A549 (cell line): Measurements from ENCODE around the gene PSMC3IP. TPM values are rescaled to one million over a fixed set of nuclear protein-coding genes. Genes with fewer than 3 reads are reported as not detected.

ENCODE experiments used
- ATAC-seq, 2 experiments: fragments of 200-7000 bp in 1 of 2; fragments of >200 bp in 1 of 2; cut with Nextera tagmentation in 1 of 2; cut with Tn5 transposase in 1 of 2; 3 replicates each; pipeline versions ENCODE4 v1.8.0 to v1.9.1; 2018 to 2020; ENCODE audit warnings: mild to moderate bottlenecking in 1 of 2, moderate library complexity in 1 of 2
- CTCF ChIA-PET: fragments of 300-600 bp; sonication (Branson Sonifier 250); formaldehyde crosslinking; extraction: SDS; loops from one replicate; lab custom pipeline; 2021; ENCODE audit warnings: antibody characterized with exemption, inconsistent platforms; lab: Yijun Ruan, JAX
- POLR2A ChIA-PET: fragments of 350-600 bp; formaldehyde crosslinking; extraction: SDS; loops from one replicate; lab custom pipeline; 2021; ENCODE audit warnings: antibody characterized with exemption, inconsistent platforms; lab: Yijun Ruan, JAX
- DNase-seq, 2 experiments: peaks; one replicate each; pipeline versions ENCODE4 v3.0.0 to v3.0.0-alpha.2; 2011 to 2016; ENCODE audit warnings: low read depth in 1 of 2, low spot score in 1 of 2
- FAIRE-seq: peaks from 2 replicates; lab custom pipeline; 2011; peaks lifted over from hg19 to GRCh38; lab: Jason Lieb, UNC
- H3K27ac ChIP-seq, 2 experiments: fragments of >200 bp; sonication (Bioruptor Twin); formaldehyde crosslinking; 3 replicates each; pipeline ENCODE4 v1.5.1; 2016 to 2017
- H3K4me1 ChIP-seq: fragments of >200 bp; sonication (Bioruptor Twin); formaldehyde crosslinking; 3 replicates; pipeline ENCODE4 v1.6.1; 2016
- H3K4me2 ChIP-seq: fragments of >200 bp; sonication (Bioruptor Twin); formaldehyde crosslinking; 3 replicates; pipeline ENCODE4 v1.6.1; 2016
- H3K4me3 ChIP-seq: fragments of >200 bp; sonication (Bioruptor Twin); formaldehyde crosslinking; 3 replicates; pipeline ENCODE4 v1.5.1; 2016
- H3K9me3 ChIP-seq: fragments of >200 bp; sonication (Bioruptor Twin); formaldehyde crosslinking; 3 replicates; pipeline ENCODE4 v1.6.1; 2016
- CBX2 ChIP-seq: fragments of 200-600 bp; sonication (generic); IDR thresholded peaks from 2 replicates; pipeline ENCODE4 v1.6.1; 2016; ENCODE audit warnings: low read depth, mild to moderate bottlenecking, borderline replicate concordance
- CEBPB ChIP-seq, 2 experiments: fragments of >200 bp in 1 of 2; sonication (Bioruptor Twin) in 1 of 2; formaldehyde crosslinking in 1 of 2; IDR thresholded peaks; 2 replicates each; pipeline ENCODE4 v1.6.1; 2012 to 2016
- CHD4 ChIP-seq: fragments of 200-600 bp; sonication (generic); IDR thresholded peaks from 2 replicates; pipeline ENCODE4 v1.6.1; 2016; ENCODE audit warnings: antibody characterized with exemption, mild to moderate bottlenecking, borderline replicate concordance
- EHMT2 ChIP-seq: fragments of 200-600 bp; sonication (generic); IDR thresholded peaks from 2 replicates; pipeline ENCODE4 v1.6.1; 2016; ENCODE audit warnings: antibody characterized with exemption, low read depth, mild to moderate bottlenecking, moderate library complexity
- ELK1 ChIP-seq: fragments of 150-350 bp; IDR thresholded peaks from 2 replicates; pipeline ENCODE4 v1.6.1; 2014; ENCODE audit warnings: low read depth, mild to moderate bottlenecking, low read length
- ESRRA ChIP-seq: fragments of 150-350 bp; IDR thresholded peaks from 2 replicates; pipeline ENCODE4 v1.6.1; 2014; ENCODE audit warnings: mild to moderate bottlenecking, low read length, borderline replicate concordance
- FOSB ChIP-seq: fragments of 250-450 bp; sonication (Bioruptor Pico); IDR thresholded peaks from 2 replicates; pipeline ENCODE4 v1.5.0; 2020; ENCODE audit warnings: mild to moderate bottlenecking, moderate library complexity
- FOSL2 ChIP-seq, 2 experiments: fragments of 450-650 bp in 1 of 2; fragments of >200 bp in 1 of 2; sonication (Bioruptor Twin) in 1 of 2; formaldehyde crosslinking; IDR thresholded peaks; 2 replicates each; pipeline versions ENCODE4 v1.5.0 to v1.6.1; 2016 to 2020; ENCODE audit warnings: mild to moderate bottlenecking in 1 of 2, moderate library complexity in 1 of 2
- FOXS1 ChIP-seq: fragments of 250-450 bp; sonication (Bioruptor Pico); IDR thresholded peaks from 2 replicates; pipeline ENCODE4 v1.5.0; 2020; ENCODE audit warnings: mild to moderate bottlenecking, moderate library complexity
- GATA3 ChIP-seq: IDR thresholded peaks from 2 replicates; pipeline ENCODE4 v1.6.1; 2012; ENCODE audit warnings: borderline replicate concordance
- HEYL ChIP-seq: fragments of 250-450 bp; sonication (Bioruptor Pico); IDR thresholded peaks from 2 replicates; pipeline ENCODE4 v1.8.0; 2021; ENCODE audit warnings: mild to moderate bottlenecking, moderate library complexity
- HOXA7 ChIP-seq: fragments of 250-450 bp; sonication (Bioruptor Pico); IDR thresholded peaks from 2 replicates; pipeline ENCODE4 v1.5.0; 2020; ENCODE audit warnings: mild to moderate bottlenecking, moderate library complexity
- KDM1A ChIP-seq: fragments of 200-600 bp; sonication (generic); IDR thresholded peaks from 2 replicates; pipeline ENCODE4 v1.6.1; 2016; ENCODE audit warnings: low read depth, mild to moderate bottlenecking
- MAZ ChIP-seq: fragments of 150-350 bp; IDR thresholded peaks from 2 replicates; pipeline ENCODE4 v1.6.1; 2014; ENCODE audit warnings: antibody characterized with exemption, low read depth, low read length, borderline replicate concordance
- NPAS2 ChIP-seq: fragments of 250-450 bp; sonication (Bioruptor Pico); IDR thresholded peaks from 2 replicates; pipeline ENCODE4 v1.8.0; 2022; ENCODE audit warnings: mild to moderate bottlenecking, moderate library complexity, borderline replicate concordance
- PHF8 ChIP-seq: fragments of 200-600 bp; sonication (generic); IDR thresholded peaks from 2 replicates; pipeline ENCODE4 v1.6.1; 2016; ENCODE audit warnings: low read depth, mild to moderate bottlenecking, antibody characterized with exemption, moderate library complexity, borderline replicate concordance
- POLR2A ChIP-seq: IDR thresholded peaks from 2 replicates; pipeline ENCODE4 v1.6.1; 2012; ENCODE audit warnings: mild to moderate bottlenecking, low read length
- RFX5 ChIP-seq: fragments of 450-650 bp; IDR thresholded peaks from 2 replicates; pipeline ENCODE4 v1.7.1; 2014; ENCODE audit warnings: antibody characterized with exemption, mild to moderate bottlenecking, moderate library complexity
- SMC3 ChIP-seq: fragments of >200 bp; sonication (Bioruptor Twin); formaldehyde crosslinking; IDR thresholded peaks from 3 replicates; pipeline ENCODE4 v1.6.1; 2018; ENCODE audit warnings: inconsistent platforms
- ZC3H11A ChIP-seq: fragments of 450-650 bp; IDR thresholded peaks from 2 replicates; pipeline ENCODE4 v1.6.1; 2014; ENCODE audit warnings: antibody characterized with exemption, mild to moderate bottlenecking
- ZFP36 ChIP-seq: fragments of 450-650 bp; IDR thresholded peaks from 2 replicates; pipeline ENCODE4 v1.6.1; 2014; ENCODE audit warnings: borderline replicate concordance; ENCODE audit not compliant: partially characterized antibody
- ZSCAN20 ChIP-seq: fragments of 250-450 bp; sonication (Bioruptor Pico); IDR thresholded peaks from 2 replicates; pipeline ENCODE4 v1.8.0; 2022; ENCODE audit warnings: mild to moderate bottlenecking, moderate library complexity
- WGBS: methylation state at CpG from one replicate; pipeline ENCODE4 v1.1.6; 2017; ENCODE audit errors: missing lambda C conversion rate; 5-methylcytosine and 5-hydroxymethylcytosine counted together
- polyA plus RNA-seq, 4 experiments: library from polyadenylated mRNA; depleted of rRNA in 3 of 4; stranded (reverse); fragments of >200 nt; fragmentation: RNase III in 1 of 4; extraction: RNeasy Plus Mini Kit Qiagen cat#74134 plus additional on column Dnase treatment in 1 of 4; gene quantifications; 2 replicates in 3 of 4; 3 replicates in 1 of 4; pipeline ENCODE4 v1.2.3, GENCODE V29; 2011 to 2017
- TF ChIP-seq, protein P1 (sequence below): fragments of 250-450 bp; sonication (Bioruptor Pico); IDR thresholded peaks from 2 replicates; pipeline ENCODE4 v1.5.0; 2020; ENCODE audit warnings: low read depth, mild to moderate bottlenecking, moderate library complexity
- TF ChIP-seq, protein P2 (sequence below): fragments of 250-450 bp; sonication (Bioruptor Pico); IDR thresholded peaks from 2 replicates; pipeline ENCODE4 v1.5.0; 2021; ENCODE audit warnings: mild to moderate bottlenecking, moderate library complexity, borderline replicate concordance

PSMC3IP gene
- polyA plus RNA-seq, 2 of the 4 experiments (the other 2 are of a cell fraction) = 26.1 to 37.9 TPM

GRCh38 chr17:42596386-42596785 is 18.9 kb upstream of the PSMC3IP start:
- no peak for FAIRE-seq
- CTCF ChIA-PET = interaction anchor here (0.6 to 1.9 kb wide), 6 partner anchors 9 to 83 kb away, joined by 3 to 15 read pairs (median 4); partner anchors contain the start of gene PSMC3IP
- Histone ChIP-seq H3K4me2 (no peak overlapping the region), H3K27ac (no peak overlapping the region), H3K9me3 (no peaks in the 10 kb centered on the region), H3K4me1 (no peaks in the 10 kb centered on the region), H3K4me3 (no peak overlapping the region)
- no peak for ATAC-seq
- TF ChIP-seq POLR2A (no peak), SMC3 (no peak), CHD4 (no peak), HOXA7 (CRISPR knock-in tag) (no peak), PHF8 (no peak), ELK1 (no peak), FOSB (CRISPR knock-in tag) (no peak), CBX2 (no peak), NPAS2 (CRISPR knock-in tag) (no peak), EHMT2 (no peak), ZSCAN20 (no peak), CEBPB (IDR thresholded peaks at IDR 0.05) (no peak), ESRRA (no peak), GATA3 (no peak), HEYL (CRISPR knock-in tag) (no peak), ZC3H11A (no peak)
- TF ChIP-seq, protein P1, sequence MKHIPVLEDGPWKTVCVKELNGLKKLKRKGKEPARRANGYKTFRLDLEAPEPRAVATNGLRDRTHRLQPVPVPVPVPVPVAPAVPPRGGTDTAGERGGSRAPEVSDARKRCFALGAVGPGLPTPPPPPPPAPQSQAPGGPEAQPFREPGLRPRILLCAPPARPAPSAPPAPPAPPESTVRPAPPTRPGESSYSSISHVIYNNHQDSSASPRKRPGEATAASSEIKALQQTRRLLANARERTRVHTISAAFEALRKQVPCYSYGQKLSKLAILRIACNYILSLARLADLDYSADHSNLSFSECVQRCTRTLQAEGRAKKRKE (CRISPR knock-in tag) = no peak
- TF ChIP-seq, protein P2, sequence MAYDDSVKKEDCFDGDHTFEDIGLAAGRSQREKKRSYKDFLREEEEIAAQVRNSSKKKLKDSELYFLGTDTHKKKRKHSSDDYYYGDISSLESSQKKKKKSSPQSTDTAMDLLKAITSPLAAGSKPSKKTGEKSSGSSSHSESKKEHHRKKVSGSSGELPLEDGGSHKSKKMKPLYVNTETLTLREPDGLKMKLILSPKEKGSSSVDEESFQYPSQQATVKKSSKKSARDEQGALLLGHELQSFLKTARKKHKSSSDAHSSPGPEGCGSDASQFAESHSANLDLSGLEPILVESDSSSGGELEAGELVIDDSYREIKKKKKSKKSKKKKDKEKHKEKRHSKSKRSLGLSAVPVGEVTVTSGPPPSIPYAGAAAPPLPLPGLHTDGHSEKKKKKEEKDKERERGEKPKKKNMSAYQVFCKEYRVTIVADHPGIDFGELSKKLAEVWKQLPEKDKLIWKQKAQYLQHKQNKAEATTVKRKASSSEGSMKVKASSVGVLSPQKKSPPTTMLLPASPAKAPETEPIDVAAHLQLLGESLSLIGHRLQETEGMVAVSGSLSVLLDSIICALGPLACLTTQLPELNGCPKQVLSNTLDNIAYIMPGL (CRISPR knock-in tag) = no peak
- no peak for DNase-seq
- POLR2A ChIA-PET = interaction anchor here (0.7 kb wide), 1 partner anchor 28 kb away, joined by 10 read pairs; no protein-coding TSS in a partner anchor
- WGBS = 92% methylated on average over 3 of the region's 3 CpGs

DNA sequence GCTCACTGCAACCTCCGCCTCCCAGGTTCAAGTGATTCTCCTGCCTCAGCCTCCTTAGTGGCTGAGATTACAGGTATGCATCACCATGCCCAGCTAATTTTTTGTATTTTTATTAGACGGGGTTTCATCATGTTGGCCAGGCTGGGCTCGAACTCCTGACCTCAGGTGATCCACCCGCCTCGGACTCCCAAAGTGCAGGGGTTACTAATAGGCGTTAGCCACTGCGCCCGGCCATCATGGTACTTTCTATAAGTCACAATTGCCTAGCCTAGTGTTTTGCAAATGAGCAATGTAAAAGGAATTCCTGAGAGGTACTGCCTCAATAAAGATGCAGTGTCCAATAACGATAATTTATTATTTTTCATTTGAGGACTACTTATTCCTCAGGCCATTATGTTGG is 13.9 kb upstream of the PSMC3IP start:
- FAIRE-seq (no peak), ATAC-seq (no peak), DNase-seq (no peak)
- WGBS = 94% methylated on average over 9 of the region's 9 CpGs
- Histone ChIP-seq H3K4me1 (no peaks in the 10 kb centered on the region), H3K27ac (no peak overlapping the region), H3K4me3 (no peak overlapping the region), H3K4me2 (no peak overlapping the region), H3K9me3 (no peaks in the 10 kb centered on the region)
- CTCF ChIA-PET = interaction anchor here (1.1 to 10.8 kb wide), 7 partner anchors 8 to 172 kb away, joined by 3 to 120 read pairs (median 5); partner anchors contain the start of gene PSMC3IP
- POLR2A ChIA-PET = no interaction called here
- TF ChIP-seq PHF8 (no peak), ZSCAN20 (no peak), RFX5 (no peak), KDM1A (no peak), FOXS1 (CRISPR knock-in tag) (no peak), FOSL2 (IDR thresholded peaks at IDR 0.05) (no peak), FOSL2 (CRISPR knock-in tag; IDR thresholded peaks at IDR 0.05) (no peak), MAZ (no peak), CBX2 (no peak), ZFP36 (no peak)
- TF ChIP-seq, protein P2 (CRISPR knock-in tag) = no peak
